ENCODE measurements around the gene NECAP2.
"Not testable (repeated sequence)": the region's sequence is repeated elsewhere in the genome, so short reads cannot be mapped to it uniquely, and the experiment has no call there.

GRCh38 chr1:16486316-16486715 lies 45.8 kb downstream of the NECAP2 start:
- not testable (repeated sequence) for TF ChIP-seq CTCF, POLR2A (IDR thresholded peaks at IDR 0.05)

Data from thyroid gland (tissue), 4 donors.